Heart right ventricle (tissue), 16 donors: ENCODE measurements around the gene OR2V2. TPM values are rescaled to one million over a fixed set of nuclear protein-coding genes. Genes with fewer than 3 reads are reported as not detected.

Source experiments
- ATAC-seq, 8 donors: fragments of 200-7000 bp; cut with Tn5 transposase; one replicate each; pipeline ENCODE4 v1.9.1; 2020; ENCODE audit warnings: mild to moderate bottlenecking in 8 of 8, moderate library complexity in 8 of 8, moderate number of reproducible peaks in 1 of 8
- DNase-seq, 2 donors: peaks; one replicate each; pipeline ENCODE4 v3.0.0-alpha.2; 2020
- H3K27ac ChIP-seq, 10 donors: fragments of 200-600 bp; sonication (generic) in 2 of 10; one replicate each; pipeline versions ENCODE4 v1.5.0 to v1.8.0; 2020 to 2022; ENCODE audit warnings: mild to moderate bottlenecking in 3 of 10
- H3K27me3 ChIP-seq, 7 donors: fragments of 200-600 bp; one replicate each; pipeline ENCODE4 v1.8.0; 2021 to 2022; ENCODE audit warnings: mild to moderate bottlenecking in 2 of 7
- H3K36me3 ChIP-seq, 9 donors: fragments of 200-600 bp; sonication (generic) in 1 of 9; one replicate each; pipeline versions ENCODE4 v1.5.0 to v1.8.0; 2020 to 2022; ENCODE audit warnings: mild to moderate bottlenecking in 2 of 9
- H3K4me1 ChIP-seq, 9 donors: fragments of 200-600 bp; sonication (generic) in 1 of 9; one replicate each; pipeline versions ENCODE4 v1.5.0 to v1.8.0; 2020 to 2022; ENCODE audit warnings: mild to moderate bottlenecking in 4 of 9
- H3K4me3 ChIP-seq, 10 donors: fragments of 200-600 bp; sonication (generic) in 2 of 10; one replicate each; pipeline versions ENCODE4 v1.5.0 to v1.8.0; 2020 to 2022; ENCODE audit warnings: mild to moderate bottlenecking in 7 of 10, moderate library complexity in 2 of 10
- H3K9me3 ChIP-seq, 11 donors: fragments of 200-600 bp in 10 of 11; sonication (generic) in 2 of 11; one replicate each; pipeline versions ENCODE4 v1.5.0 to v1.8.0; 2013 to 2022; ENCODE audit warnings: mild to moderate bottlenecking in 2 of 11, control low read depth in 1 of 11, moderate library complexity in 1 of 11
- WGBS, 2 donors: extraction: QIAGEN DNeasy Blood & Tissue Kit; methylation state at CpG; one replicate each; pipeline ENCODE4 v1.1.7; 2013; ENCODE audit warnings: inconsistent platforms in 1 of 2; 5-methylcytosine and 5-hydroxymethylcytosine counted together
- intact Hi-C, 10 donors: fragments of 100-400 bp; cut with DNase I; formaldehyde crosslinking; loops; one replicate each; pipeline versions ENCODE4 v1.11.1 to v1.14.2; 2022
- polyA plus RNA-seq, 2 donors: library from polyadenylated mRNA; stranded (reverse); fragments of 200-250 nt; gene quantifications; one replicate each; pipeline ENCODE4 v1.2.3, GENCODE V29; 2013
- total RNA-seq, 10 donors: library from RNA; stranded (reverse); fragmentation: NEBNext Ultra II Directional in 3 of 10; extraction: Animal tissue kit (Norgen Biotek cat#: 25700) in 3 of 10; gene quantifications; one replicate each; pipeline versions ENCODE4 v1.2.1 to v1.2.4, GENCODE V29; 2021 to 2023
- TF ChIP-seq, protein P1 (sequence below), 9 donors: fragments of 200-600 bp; sonication (generic) in 2 of 9; IDR thresholded peaks; one replicate each; pipeline versions ENCODE4 v1.5.0 to v1.8.0; 2021 to 2022; ENCODE audit warnings: antibody characterized with exemption in 9 of 9, mild to moderate bottlenecking in 5 of 9, moderate library complexity in 1 of 9
- donor health status: Arrhythmogenic right ventricular cardiomyopathy.
- donor health status: ischemic (EF 13 %, LVEDD 7.1; RV severe dilation, severe dysfunction).
- donor health status: healthy with polysubstance abuse.
- donor health status: DM: no; HTN: yes; CAD: no.
- donor health status: DM: no; HTN: no; CAD: no.
- donor health status: ischemic (EF 25% LVEDD 6.9; RV normal size, moderate dysfunction).
- donor health status: ischemic (EF 25% LVEDD 5.7; RV mildly dilated, moderate dysfunction).
- donor health status: healthy.
- donor health status: DM: yes; HTN: yes; CAD: no.
- donor health status: Ischemic cardiomyopathy.
- donor health status: ischemic (EF 35%, LVEDD 5.7; RV mildly dilated, moderate dysfunction).
- donor health status: nonischemic (EF 11% LVEDD 7.7; RV severe dilation, severe dysfunction).
- donor health status: DM: yes; HTN: yes; CAD: no.
- donor health status: PGD.
- donor health status: ischemic (EF 29% LVEDD 5.4; RV normal size, mild dysfunction).
- donor health status: nonischemic (EF 23%, LVEDD 6.1; RV moderate dilation, normal function).

The OR2V2 gene
- total and polyA plus RNA-seq, 12 donors, result not detected

DNA sequence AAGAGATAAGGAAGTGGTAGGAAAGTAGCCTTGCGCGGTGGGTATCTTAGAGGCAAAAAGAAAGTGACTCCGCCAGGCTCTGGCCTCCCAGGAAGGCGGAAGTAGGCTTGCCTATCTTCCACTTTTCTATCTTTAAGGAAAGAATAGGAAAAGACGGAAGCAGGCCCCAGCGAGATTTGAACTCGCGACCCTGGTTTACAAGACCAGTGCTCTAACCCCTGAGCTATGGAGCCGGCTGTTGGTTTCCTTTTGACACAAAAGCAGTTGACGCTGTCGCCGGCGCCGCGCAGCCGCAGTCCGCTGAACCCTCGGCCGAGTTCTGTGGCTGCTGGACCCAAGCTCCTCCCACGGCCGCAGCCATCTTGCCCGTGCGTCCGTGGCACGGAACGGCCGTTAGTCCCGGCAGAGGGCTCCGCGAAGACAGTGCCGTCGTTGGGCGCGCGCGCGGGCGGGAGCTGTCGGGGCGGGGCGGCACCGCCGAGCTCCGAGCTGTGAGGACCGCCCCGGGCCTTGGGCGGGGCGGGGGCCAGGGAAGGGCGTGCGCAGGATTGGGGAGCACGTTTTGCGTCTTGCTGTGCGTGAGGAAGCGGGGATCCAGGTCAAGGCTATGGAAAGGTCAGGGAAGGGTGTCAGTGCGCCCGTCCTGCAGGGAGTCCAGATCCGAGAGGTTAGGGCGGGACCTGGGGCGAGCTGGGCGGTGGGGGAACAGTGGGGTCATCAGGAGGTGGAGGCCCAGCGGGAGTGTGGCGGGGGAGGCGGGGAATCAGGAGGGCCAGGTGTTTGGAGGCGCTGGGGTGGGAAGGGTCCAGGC lies 44.3 kb downstream of the OR2V2 start:
- H3K36me3 ChIP-seq, result no peaks in the 10 kb centered on the region
- intact Hi-C loops, result loop anchor here in 7 of 10 donors (1.0 to 5.0 kb wide), 9 partner anchors 11 to 71 kb away; partner anchors contain the start of genes TRIM41 (in 4 of the 7) and TRIM52 (in 1 of the 7)
- TF ChIP-seq, protein P1, sequence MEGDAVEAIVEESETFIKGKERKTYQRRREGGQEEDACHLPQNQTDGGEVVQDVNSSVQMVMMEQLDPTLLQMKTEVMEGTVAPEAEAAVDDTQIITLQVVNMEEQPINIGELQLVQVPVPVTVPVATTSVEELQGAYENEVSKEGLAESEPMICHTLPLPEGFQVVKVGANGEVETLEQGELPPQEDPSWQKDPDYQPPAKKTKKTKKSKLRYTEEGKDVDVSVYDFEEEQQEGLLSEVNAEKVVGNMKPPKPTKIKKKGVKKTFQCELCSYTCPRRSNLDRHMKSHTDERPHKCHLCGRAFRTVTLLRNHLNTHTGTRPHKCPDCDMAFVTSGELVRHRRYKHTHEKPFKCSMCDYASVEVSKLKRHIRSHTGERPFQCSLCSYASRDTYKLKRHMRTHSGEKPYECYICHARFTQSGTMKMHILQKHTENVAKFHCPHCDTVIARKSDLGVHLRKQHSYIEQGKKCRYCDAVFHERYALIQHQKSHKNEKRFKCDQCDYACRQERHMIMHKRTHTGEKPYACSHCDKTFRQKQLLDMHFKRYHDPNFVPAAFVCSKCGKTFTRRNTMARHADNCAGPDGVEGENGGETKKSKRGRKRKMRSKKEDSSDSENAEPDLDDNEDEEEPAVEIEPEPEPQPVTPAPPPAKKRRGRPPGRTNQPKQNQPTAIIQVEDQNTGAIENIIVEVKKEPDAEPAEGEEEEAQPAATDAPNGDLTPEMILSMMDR (IDR thresholded peaks at IDR 0.05), result peak in 3 of 9 donors; percentile 19 to 33 (median 23)
- WGBS, 2 donors, result 0 to 1% methylated on average over 64 of the region's 64 CpGs
- peaks cover 3 to 51% (median 24%) of the 10 kb centered on the region in 9 donors for H3K4me1 ChIP-seq
- H3K27ac ChIP-seq, result peak overlapping the region; percentile 84 to 96 (median 92)
- H3K4me3 ChIP-seq, result peak overlapping the region; percentile 66 to 96 (median 81)
- DNase-seq (peak; percentile 94 to 96), ATAC-seq (peak; percentile 79 to 90 (median 82))
- H3K27me3 ChIP-seq, result peaks cover 0 to 5% (median 0%) of the 10 kb centered on the region in 7 donors
- no peaks in the 10 kb centered on the region for H3K9me3 ChIP-seq

DNA sequence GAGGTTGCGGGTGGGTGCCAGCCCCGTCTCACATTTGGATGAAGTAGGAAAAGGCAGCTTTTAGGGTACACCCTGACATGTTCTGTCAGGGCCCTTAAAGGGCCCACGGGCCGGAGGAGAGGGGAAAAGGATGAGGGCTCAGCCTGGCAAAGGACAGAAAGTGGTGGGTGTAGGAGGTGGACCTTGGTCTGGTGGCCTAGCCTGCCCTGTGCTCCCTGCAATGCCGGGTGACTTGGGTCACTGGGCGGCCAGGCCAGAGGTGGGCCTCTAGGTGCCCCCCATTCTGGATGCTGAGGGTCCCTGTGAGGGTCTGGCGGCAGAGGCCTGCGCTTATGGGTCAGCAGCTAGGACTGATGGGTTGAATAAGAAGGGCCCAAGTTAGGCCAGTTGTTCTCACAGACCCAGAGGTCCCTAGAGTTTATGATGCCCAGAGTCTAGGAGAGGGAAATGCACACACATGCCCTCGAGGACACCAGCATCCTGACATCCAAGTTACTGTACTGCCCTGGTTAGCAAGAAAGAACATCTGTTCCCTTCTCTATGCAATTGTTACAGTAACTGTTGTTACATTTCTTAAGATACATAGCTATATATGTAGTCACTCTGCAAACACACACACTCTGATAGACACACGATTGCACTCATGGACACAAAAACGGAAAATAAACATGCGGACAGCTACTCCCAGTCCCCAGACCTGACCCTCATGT lies 45.1 kb downstream of the OR2V2 start:
- WGBS, 2 donors, result 53 to 57% methylated on average over 12 of the region's 12 CpGs

DNA sequence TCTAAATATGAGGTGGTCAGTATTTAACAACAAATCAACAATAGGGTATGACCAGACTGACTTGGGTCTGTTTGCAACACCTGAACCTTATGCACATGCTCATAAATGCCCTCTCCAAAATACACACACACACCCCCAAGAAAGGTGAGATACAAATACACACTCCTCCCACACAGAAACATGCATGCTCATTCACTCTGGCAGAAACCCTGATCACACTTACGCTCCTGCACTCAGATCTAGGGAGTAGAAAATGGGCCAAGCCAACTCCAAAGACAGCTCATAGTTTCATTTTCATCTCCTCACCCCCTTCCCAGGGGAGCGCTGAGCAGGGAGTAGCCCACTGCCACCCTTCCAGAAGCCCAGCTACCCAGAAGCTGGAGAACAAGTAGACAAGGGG lies 46.3 kb downstream of the OR2V2 start:
- Histone ChIP-seq H3K9me3 (no peaks in the 10 kb centered on the region), H3K36me3 (peaks cover 0 to 4% (median 0%) of the 10 kb centered on the region in 9 donors), H3K4me1 (peaks cover 3 to 42% (median 24%) of the 10 kb centered on the region in 9 donors), H3K27me3 (peaks cover 0 to 5% (median 0%) of the 10 kb centered on the region in 7 donors), H3K4me3 (no peak overlapping the region), H3K27ac (no peak overlapping the region)
- intact Hi-C loops, result loop anchor here in 2 of 10 donors (2.0 to 5.0 kb wide), 2 partner anchors 29 to 69 kb away; partner anchors contain the start of genes TRIM41 (in 1 of the 2) and TRIM52 (in 1 of the 2)
- no peak for DNase-seq
- TF ChIP-seq, protein P1 (IDR thresholded peaks at IDR 0.05), result no peak
- ATAC-seq, result no peak
- WGBS, 2 donors, result 38 to 95% methylated on average over 2 of the region's 2 CpGs

More for the DNA sequence above, 45.1 kb downstream of the OR2V2 start:
- Histone ChIP-seq H3K27me3 (peaks cover 0 to 5% (median 0%) of the 10 kb centered on the region in 7 donors), H3K36me3 (no peaks in the 10 kb centered on the region), H3K4me3 (peak overlapping the region; percentile 42 to 96 (median 81)), H3K4me1 (peaks cover 3 to 48% (median 24%) of the 10 kb centered on the region in 9 donors), H3K27ac (peak overlapping the region; percentile 84 to 96 (median 92)), H3K9me3 (no peaks in the 10 kb centered on the region)
- DNase-seq (no peak), ATAC-seq (no peak)
- intact Hi-C loops, result loop anchor here in 3 of 10 donors (1.0 to 5.0 kb wide), 3 partner anchors 10 to 70 kb away; partner anchors contain the start of genes TRIM41 (in 1 of the 3) and TRIM52 (in 1 of the 3)
- TF ChIP-seq, protein P1 (IDR thresholded peaks at IDR 0.05), result no peak
